Measurements from ENCODE around the gene SLC25A25. TPM values are rescaled to one million over a fixed set of nuclear protein-coding genes. Genes with fewer than 3 reads are reported as not detected.

Gene SLC25A25
- total and polyA plus RNA-seq, 2 donors (not counting 3 experiments of a cell fraction or from before 2014, with no cell fraction given), result 18.1 to 20.2 TPM

DNA sequence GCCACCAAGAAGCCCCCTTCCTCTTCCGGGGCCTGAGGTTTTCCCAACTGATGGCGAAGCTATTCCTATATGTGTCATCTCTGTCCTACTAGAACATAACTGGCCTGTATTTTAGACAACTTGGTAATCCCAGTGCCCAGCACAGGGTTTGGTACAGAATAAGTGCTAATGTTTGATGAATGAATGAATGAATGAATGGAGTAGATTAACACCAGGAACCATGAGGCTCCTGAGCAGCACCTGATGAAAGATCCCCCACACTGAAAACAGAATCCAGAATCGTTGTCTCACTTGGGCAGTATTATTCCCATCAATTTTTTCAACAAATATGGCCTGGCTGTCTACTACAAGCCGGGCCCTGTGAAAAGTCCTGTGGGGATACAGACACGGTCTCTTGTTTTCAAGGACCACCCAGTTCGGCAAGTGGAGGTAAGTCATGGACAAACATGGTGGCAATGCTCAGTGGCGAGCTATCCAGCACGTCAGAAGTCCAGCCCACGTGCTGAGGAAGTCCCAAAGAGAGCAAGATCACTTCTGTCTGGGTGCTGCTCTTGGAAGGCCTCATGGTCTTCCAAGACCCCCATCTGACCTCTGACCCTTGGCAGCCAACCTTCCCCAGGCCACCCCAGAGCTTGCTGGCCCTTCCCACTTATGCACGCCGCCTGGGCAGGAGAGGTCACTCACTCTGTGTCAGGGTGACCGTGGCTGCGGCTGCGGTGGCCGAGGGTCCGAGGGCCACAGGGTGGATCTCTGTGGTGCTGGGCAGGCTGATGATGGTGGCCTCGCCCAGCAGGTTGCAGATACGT is 1.9 kb upstream of the SLC25A25 start:
- intact Hi-C loops (cut with micrococcal nuclease) (no loop called here), dilution Hi-C loops (cut with MboI; ENCODE audit: extremely low pct_ligation_motif_present, low sequenced_read_pairs) (no loop called here)
- H3K9me1 ChIP-seq (replicated peaks; ENCODE audit: control insufficient read depth, extremely low read depth, insufficient read depth, low read length), result no peaks in the 10 kb centered on the region
- CTCF ChIA-PET, result interaction anchor here (1.2 to 1.9 kb wide), 4 partner anchors 9 to 123 kb away, joined by 3 to 9 read pairs (median 4); no protein-coding TSS in a partner anchor
- BruUV-seq (replicated peaks), result TSS peak; percentile 7
- H3K9me3 ChIP-seq (replicated peaks; ENCODE audit: control insufficient read depth, insufficient read depth, low read length), result no peaks in the 10 kb centered on the region
- TF ChIP-seq POLR2A (IDR thresholded peaks at IDR 0.05; ENCODE audit: low read depth, low read length), result no peak
- TF ChIP-seq POLR2AphosphoS5 (IDR thresholded peaks at IDR 0.05; ENCODE audit: insufficient read depth, low read depth, low read length), result no peak
- no peak for TF ChIP-seq MAX (IDR thresholded peaks at IDR 0.05; ENCODE audit: insufficient read depth, insufficient read length)
- no peak for TF ChIP-seq JUN (IDR thresholded peaks at IDR 0.05; ENCODE audit: borderline replicate concordance, insufficient read depth, insufficient read length, low read depth)
- TF ChIP-seq CTCF (IDR thresholded peaks at IDR 0.05; ENCODE audit: extremely low read depth in 1 of 2, insufficient read depth in 1 of 2, low read depth in 1 of 2, low read length in 2 of 2), result no peak
- no peak for TF ChIP-seq EZH2 (IDR thresholded peaks at IDR 0.05; ENCODE audit: borderline replicate concordance, low read depth, low read length, severe bottlenecking)
- no peak for TF ChIP-seq FOS (IDR thresholded peaks at IDR 0.05; ENCODE audit: borderline replicate concordance, insufficient read depth, low read length)
- TF ChIP-seq GATA2 (IDR thresholded peaks at IDR 0.05; ENCODE audit: insufficient read depth, insufficient read length, low read depth, low read length), result no peak
- FAIRE-seq (no peak), DNase-seq (ENCODE audit: low read depth, low spot score) (no peak)
- no peaks in the 10 kb centered on the region for H3K36me3 ChIP-seq (ENCODE audit: control insufficient read depth in 2 of 2, extremely low read depth in 1 of 2, insufficient read depth in 2 of 2, low read length in 2 of 2)
- H2AFZ ChIP-seq (ENCODE audit: low read depth, low read length), result no peak overlapping the region
- H3K9ac ChIP-seq (replicated peaks; ENCODE audit: extremely low read depth, insufficient read depth, low read length), result no peak overlapping the region
- peaks cover 28% of the 10 kb centered on the region for H3K79me2 ChIP-seq (ENCODE audit: control insufficient read depth, insufficient read depth, low read length)
- H4K20me1 ChIP-seq (replicated peaks; ENCODE audit: control insufficient read depth, extremely low read depth, insufficient read depth, low read length), result no peaks in the 10 kb centered on the region
- no peaks in the 10 kb centered on the region for H3K27me3 ChIP-seq (ENCODE audit: control insufficient read depth in 2 of 2, insufficient read depth in 2 of 2, low read length in 2 of 2)
- no peak overlapping the region for H3K27ac ChIP-seq (ENCODE audit: insufficient read depth, low read depth, low read length)
- peaks cover 16% of the 10 kb centered on the region for H3K4me1 ChIP-seq (ENCODE audit: control insufficient read depth, extremely low read depth, insufficient read depth, low read length)
- POLR2A ChIA-PET, result no interaction called here
- peak overlapping the region; percentile 0 for H3K4me2 ChIP-seq (ENCODE audit: insufficient read depth, low read length)
- H3K4me3 ChIP-seq (replicated peaks in 1 of 3; ENCODE audit: insufficient read depth in 1 of 3, low read depth in 1 of 3, low read length in 3 of 3), result peak overlapping the region in 1 of 3 experiments; percentile 34

Data from endothelial cell of umbilical vein (primary cell).